Body of pancreas (tissue), 4 donors: ENCODE measurements around the gene RBM23. TPM values are rescaled to one million over a fixed set of nuclear protein-coding genes. Genes with fewer than 3 reads are reported as not detected.

Experiments used
- ATAC-seq: fragments of 150-250 bp; one replicate; pipeline ENCODE4 v1.9.1; 2016
- DNase-seq, 4 donors: peaks; one replicate each; pipeline ENCODE4 v3.0.0-alpha.2; 2019
- H3K27ac ChIP-seq, 4 donors: fragments of 200-600 bp; sonication (generic); 1 replicate in 3 of 4; 2 replicates in 1 of 4; pipeline versions ENCODE4 v1.5.1 to v1.6.1; 2016 to 2019; ENCODE audit warnings: mild to moderate bottlenecking in 1 of 4, mixed read lengths in 1 of 4, moderate library complexity in 1 of 4
- H3K27me3 ChIP-seq, 2 donors: fragments of 200-600 bp; sonication (generic); one replicate each; pipeline ENCODE4 v1.6.0; 2016; ENCODE audit warnings: mild to moderate bottlenecking in 1 of 2
- H3K36me3 ChIP-seq, 2 donors: fragments of 200-600 bp; sonication (generic); replicated peaks in 1 of 2; 2 replicates each; pipeline ENCODE4 v1.5.1; 2016; ENCODE audit warnings: low read depth in 2 of 2; ENCODE audit not compliant: insufficient read depth in 1 of 2
- H3K4me1 ChIP-seq: fragments of 200-600 bp; sonication (generic); one replicate; pipeline ENCODE4 v1.6.0; 2016
- H3K4me3 ChIP-seq, 2 donors: fragments of 200-600 bp; sonication (generic); 1 replicate in 1 of 2; 2 replicates in 1 of 2; pipeline ENCODE4 v1.5.1; 2016 to 2019
- H3K9me3 ChIP-seq, 3 donors: fragments of 200-600 bp; sonication (generic); 1 replicate in 2 of 3; 2 replicates in 1 of 3; pipeline ENCODE4 v1.5.1; 2016
- POLR2A ChIP-seq, 3 donors: fragments of 450-650 bp; IDR thresholded peaks; one replicate each; pipeline ENCODE4 v1.6.1; 2016; ENCODE audit warnings: antibody characterized with exemption in 3 of 3, mild to moderate bottlenecking in 2 of 3
- WGBS, 2 donors: methylation state at CpG; one replicate each; pipeline ENCODE4 v1.1.5; 2017; 5-methylcytosine and 5-hydroxymethylcytosine counted together
- intact Hi-C: fragments of 100-400 bp; cut with DNase I; formaldehyde crosslinking; loops from one replicate; pipeline ENCODE4 v1.15.1; 2023
- total RNA-seq, 2 donors: library from RNA; depleted of rRNA; stranded (reverse); fragments of >200 nt; gene quantifications; one replicate each; pipeline ENCODE4 v1.1.0, GENCODE V29; 2016
- TF ChIP-seq, protein P1 (sequence below), 7 experiments: fragments of 450-650 bp in 4 of 7; fragments of 200-600 bp in 3 of 7; sonication (generic) in 3 of 7; IDR thresholded peaks; one replicate each; pipeline ENCODE4 v1.5.1; 2016 to 2019; ENCODE audit warnings: antibody characterized with exemption in 7 of 7

The RBM23 gene
- total RNA-seq, 2 donors from 2014 or later, result 39.4 to 219 TPM

GRCh38 chr14:22928237-22929103 is 9.5 kb upstream of the RBM23 start:
- no peaks in the 10 kb centered on the region for H3K9me3 ChIP-seq
- peak overlapping the region; percentile 82 to 89 for H3K4me3 ChIP-seq
- peaks cover 0 to 13% of the 10 kb centered on the region in 2 donors for H3K36me3 ChIP-seq
- H3K27ac ChIP-seq, result peak overlapping the region; percentile 83 to 93 (median 86)
- intact Hi-C loops, result no loop called here
- peaks cover 49% of the 10 kb centered on the region for H3K4me1 ChIP-seq
- 10 to 16% methylated on average over 12 of the region's 12 CpGs for WGBS, 2 donors
- TF ChIP-seq POLR2A (IDR thresholded peaks at IDR 0.05), result no peak
- TF ChIP-seq, protein P1, sequence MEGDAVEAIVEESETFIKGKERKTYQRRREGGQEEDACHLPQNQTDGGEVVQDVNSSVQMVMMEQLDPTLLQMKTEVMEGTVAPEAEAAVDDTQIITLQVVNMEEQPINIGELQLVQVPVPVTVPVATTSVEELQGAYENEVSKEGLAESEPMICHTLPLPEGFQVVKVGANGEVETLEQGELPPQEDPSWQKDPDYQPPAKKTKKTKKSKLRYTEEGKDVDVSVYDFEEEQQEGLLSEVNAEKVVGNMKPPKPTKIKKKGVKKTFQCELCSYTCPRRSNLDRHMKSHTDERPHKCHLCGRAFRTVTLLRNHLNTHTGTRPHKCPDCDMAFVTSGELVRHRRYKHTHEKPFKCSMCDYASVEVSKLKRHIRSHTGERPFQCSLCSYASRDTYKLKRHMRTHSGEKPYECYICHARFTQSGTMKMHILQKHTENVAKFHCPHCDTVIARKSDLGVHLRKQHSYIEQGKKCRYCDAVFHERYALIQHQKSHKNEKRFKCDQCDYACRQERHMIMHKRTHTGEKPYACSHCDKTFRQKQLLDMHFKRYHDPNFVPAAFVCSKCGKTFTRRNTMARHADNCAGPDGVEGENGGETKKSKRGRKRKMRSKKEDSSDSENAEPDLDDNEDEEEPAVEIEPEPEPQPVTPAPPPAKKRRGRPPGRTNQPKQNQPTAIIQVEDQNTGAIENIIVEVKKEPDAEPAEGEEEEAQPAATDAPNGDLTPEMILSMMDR (IDR thresholded peaks at IDR 0.05), result no peak
- no peak for DNase-seq
- no peak for ATAC-seq
- H3K27me3 ChIP-seq, result no peaks in the 10 kb centered on the region

GRCh38 chr14:22926316-22926715 is 7.4 kb upstream of the RBM23 start:
- Histone ChIP-seq H3K36me3 (peaks cover 0 to 24% of the 10 kb centered on the region in 2 donors), H3K27ac (no peak overlapping the region), H3K4me1 (peaks cover 32% of the 10 kb centered on the region), H3K4me3 (no peak overlapping the region), H3K9me3 (no peaks in the 10 kb centered on the region), H3K27me3 (no peaks in the 10 kb centered on the region)
- ATAC-seq, result no peak
- 68 to 78% methylated on average over 4 of the region's 4 CpGs for WGBS, 2 donors
- intact Hi-C loops, result no loop called here
- no peak for DNase-seq
- no peak for TF ChIP-seq POLR2A (IDR thresholded peaks at IDR 0.05)
- TF ChIP-seq, protein P1 (IDR thresholded peaks at IDR 0.05), result no peak

GRCh38 chr14:22925513-22925912 is 6.6 kb upstream of the RBM23 start:
- Histone ChIP-seq H3K4me1 (peaks cover 24% of the 10 kb centered on the region), H3K27me3 (no peaks in the 10 kb centered on the region), H3K4me3 (no peak overlapping the region), H3K36me3 (peaks cover 0 to 30% of the 10 kb centered on the region in 2 donors), H3K9me3 (no peaks in the 10 kb centered on the region), H3K27ac (no peak overlapping the region)
- no peak for DNase-seq
- no peak for ATAC-seq
- intact Hi-C loops, result no loop called here
- TF ChIP-seq, protein P1 (IDR thresholded peaks at IDR 0.05), result no peak
- TF ChIP-seq POLR2A (IDR thresholded peaks at IDR 0.05), result no peak
- WGBS, 2 donors, result 92 to 94% methylated on average over 3 to 8 of the region's 8 CpGs

GRCh38 chr14:22923746-22924145 is 4.8 kb upstream of the RBM23 start:
- Histone ChIP-seq H3K27ac (no peak overlapping the region), H3K4me3 (no peak overlapping the region), H3K9me3 (no peaks in the 10 kb centered on the region), H3K36me3 (peaks cover 0 to 30% of the 10 kb centered on the region in 2 donors), H3K4me1 (peaks cover 20% of the 10 kb centered on the region), H3K27me3 (no peaks in the 10 kb centered on the region)
- WGBS, 2 donors, result 93% methylated on average over 5 of the region's 5 CpGs
- intact Hi-C loops, result no loop called here
- no peak for ATAC-seq
- no peak for DNase-seq
- TF ChIP-seq POLR2A (IDR thresholded peaks at IDR 0.05), result no peak
- TF ChIP-seq, protein P1 (IDR thresholded peaks at IDR 0.05), result no peak
